NT2/D1 (cell line): ENCODE measurements around the gene ZFR.

Source experiments
- SUZ12 ChIP-seq: IDR thresholded peaks from 2 replicates; pipeline ENCODE4 v1.6.1; 2011; ENCODE audit not compliant: insufficient read length, insufficient read depth; ENCODE audit errors: extremely low read depth
- YY1 ChIP-seq: IDR thresholded peaks from 2 replicates; pipeline ENCODE4 v1.6.1; 2011; ENCODE audit not compliant: insufficient read length, insufficient read depth

GRCh38 chr5:32400401-32400800 lies 44.1 kb downstream of the ZFR start:
- TF ChIP-seq YY1 (no peak), SUZ12 (no peak)
